DND-41 (cell line): ENCODE results near the gene MAD2L2.

Experiments
- EZH2 ChIP-seq: IDR thresholded peaks from 3 replicates; pipeline ENCODE4 v1.6.1; 2012; ENCODE audit warnings: borderline replicate concordance, low read depth, mild to moderate bottlenecking, moderate library complexity, low read length, inconsistent platforms; ENCODE audit not compliant: severe bottlenecking
- TF ChIP-seq, protein P1 (sequence below): IDR thresholded peaks from 2 replicates; pipeline ENCODE4 v1.5.1; 2012; ENCODE audit warnings: borderline replicate concordance, low read length, moderate library complexity, mild to moderate bottlenecking; ENCODE audit not compliant: poor library complexity, severe bottlenecking; ENCODE audit errors: extremely low read depth

DNA sequence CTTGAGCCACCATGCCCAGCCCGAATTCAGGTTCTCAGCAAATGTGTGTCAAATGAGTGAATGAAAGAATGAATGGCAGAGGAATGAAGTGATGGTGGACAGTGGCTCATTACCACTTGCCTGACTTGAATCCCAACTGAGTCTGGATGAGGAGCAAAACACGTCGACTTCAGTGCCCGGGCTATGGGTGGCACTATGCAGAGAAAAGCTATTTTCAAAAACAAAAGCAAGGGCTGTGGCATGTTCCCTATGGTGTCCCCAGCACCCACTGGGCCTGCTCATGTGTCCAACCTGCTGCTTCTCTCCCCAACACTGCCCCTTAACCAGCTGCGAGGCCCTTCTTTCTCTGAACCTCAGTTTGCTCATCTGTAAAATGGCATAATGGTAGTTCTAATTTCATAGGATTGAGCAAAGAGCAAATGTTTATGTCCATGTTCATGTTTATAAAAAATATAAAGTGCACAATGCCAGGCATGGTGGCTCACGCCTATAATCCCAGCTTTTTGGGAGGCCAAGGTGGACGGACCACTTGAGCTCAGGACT, 4.3 kb upstream of the MAD2L2 start:
- TF ChIP-seq, protein P1, sequence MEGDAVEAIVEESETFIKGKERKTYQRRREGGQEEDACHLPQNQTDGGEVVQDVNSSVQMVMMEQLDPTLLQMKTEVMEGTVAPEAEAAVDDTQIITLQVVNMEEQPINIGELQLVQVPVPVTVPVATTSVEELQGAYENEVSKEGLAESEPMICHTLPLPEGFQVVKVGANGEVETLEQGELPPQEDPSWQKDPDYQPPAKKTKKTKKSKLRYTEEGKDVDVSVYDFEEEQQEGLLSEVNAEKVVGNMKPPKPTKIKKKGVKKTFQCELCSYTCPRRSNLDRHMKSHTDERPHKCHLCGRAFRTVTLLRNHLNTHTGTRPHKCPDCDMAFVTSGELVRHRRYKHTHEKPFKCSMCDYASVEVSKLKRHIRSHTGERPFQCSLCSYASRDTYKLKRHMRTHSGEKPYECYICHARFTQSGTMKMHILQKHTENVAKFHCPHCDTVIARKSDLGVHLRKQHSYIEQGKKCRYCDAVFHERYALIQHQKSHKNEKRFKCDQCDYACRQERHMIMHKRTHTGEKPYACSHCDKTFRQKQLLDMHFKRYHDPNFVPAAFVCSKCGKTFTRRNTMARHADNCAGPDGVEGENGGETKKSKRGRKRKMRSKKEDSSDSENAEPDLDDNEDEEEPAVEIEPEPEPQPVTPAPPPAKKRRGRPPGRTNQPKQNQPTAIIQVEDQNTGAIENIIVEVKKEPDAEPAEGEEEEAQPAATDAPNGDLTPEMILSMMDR, result no peak
- no peak for TF ChIP-seq EZH2
